PC-3 (cell line): ENCODE data around the gene H6PD.

Source experiments
- EZH2 ChIP-seq: fragments of 300-600 bp; sonication (generic); IDR thresholded peaks from one replicate; pipeline ENCODE4 v1.6.1; 2017; ENCODE audit warnings: antibody characterized with exemption, mild to moderate bottlenecking, low read length; ENCODE audit not compliant: unreplicated experiment
- TF ChIP-seq, protein P1 (sequence below): fragments of 300-600 bp; sonication (generic); conservative IDR thresholded peaks from 2 replicates; pipeline ENCODE4 v1.5.1; 2017; ENCODE audit warnings: antibody characterized with exemption, low read depth, mild to moderate bottlenecking, low read length

DNA sequence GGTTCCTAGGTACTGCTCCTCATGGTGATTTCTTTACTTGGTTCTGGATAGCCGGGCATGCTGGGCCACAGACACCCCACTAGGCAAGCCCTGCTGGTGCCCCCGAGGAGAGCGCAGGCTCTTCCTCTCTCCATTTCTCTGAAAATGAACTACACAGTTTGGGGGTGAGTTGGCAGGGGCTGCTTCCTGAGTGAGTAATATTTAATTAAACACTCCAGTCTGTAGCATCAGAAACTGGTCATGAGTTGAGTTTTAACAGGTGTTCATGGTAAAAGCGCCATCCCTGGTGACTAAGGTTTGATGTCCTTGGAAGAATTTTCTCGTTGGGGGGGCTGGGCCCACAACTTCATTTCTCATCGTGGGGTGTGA lies 59.8 kb downstream of the H6PD start:
- no peak for TF ChIP-seq EZH2
- TF ChIP-seq, protein P1, sequence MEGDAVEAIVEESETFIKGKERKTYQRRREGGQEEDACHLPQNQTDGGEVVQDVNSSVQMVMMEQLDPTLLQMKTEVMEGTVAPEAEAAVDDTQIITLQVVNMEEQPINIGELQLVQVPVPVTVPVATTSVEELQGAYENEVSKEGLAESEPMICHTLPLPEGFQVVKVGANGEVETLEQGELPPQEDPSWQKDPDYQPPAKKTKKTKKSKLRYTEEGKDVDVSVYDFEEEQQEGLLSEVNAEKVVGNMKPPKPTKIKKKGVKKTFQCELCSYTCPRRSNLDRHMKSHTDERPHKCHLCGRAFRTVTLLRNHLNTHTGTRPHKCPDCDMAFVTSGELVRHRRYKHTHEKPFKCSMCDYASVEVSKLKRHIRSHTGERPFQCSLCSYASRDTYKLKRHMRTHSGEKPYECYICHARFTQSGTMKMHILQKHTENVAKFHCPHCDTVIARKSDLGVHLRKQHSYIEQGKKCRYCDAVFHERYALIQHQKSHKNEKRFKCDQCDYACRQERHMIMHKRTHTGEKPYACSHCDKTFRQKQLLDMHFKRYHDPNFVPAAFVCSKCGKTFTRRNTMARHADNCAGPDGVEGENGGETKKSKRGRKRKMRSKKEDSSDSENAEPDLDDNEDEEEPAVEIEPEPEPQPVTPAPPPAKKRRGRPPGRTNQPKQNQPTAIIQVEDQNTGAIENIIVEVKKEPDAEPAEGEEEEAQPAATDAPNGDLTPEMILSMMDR = no peak
